Bronchial epithelial cell (primary cell): ENCODE results near the gene CEP170B. TPM values are rescaled to one million over a fixed set of nuclear protein-coding genes. Genes with fewer than 3 reads are reported as not detected.
"Not testable (repeated sequence)": the region's sequence is repeated elsewhere in the genome, so short reads cannot be mapped to it uniquely, and the experiment has no call there.

Experiments used
- DNase-seq: peaks from one replicate; pipeline ENCODE4 v3.0.0-alpha.2; 2010; ENCODE audit warnings: low read depth
- FAIRE-seq: peaks from 2 replicates; lab custom pipeline; 2011; peaks lifted over from hg19 to GRCh38; lab: Jason Lieb, UNC
- H3K27me3 ChIP-seq: 2 replicates; pipeline ENCODE4 v1.5.1; 2011; ENCODE audit warnings: low read length; ENCODE audit not compliant: control insufficient read depth, insufficient read depth
- H3K36me3 ChIP-seq: 2 replicates; pipeline ENCODE4 v1.5.1; 2011; ENCODE audit warnings: low read length; ENCODE audit not compliant: control insufficient read depth, insufficient read depth
- H3K4me3 ChIP-seq: 2 replicates; pipeline ENCODE4 v1.5.1; 2011; ENCODE audit warnings: mild to moderate bottlenecking, low read depth, low read length, control low read depth
- CTCF ChIP-seq: IDR thresholded peaks from 2 replicates; pipeline ENCODE4 v1.5.1; 2011; ENCODE audit warnings: mild to moderate bottlenecking, moderate library complexity, low read length, control low read depth, inconsistent platforms; ENCODE audit not compliant: insufficient read depth, severe bottlenecking
- total RNA-seq: library from RNA; depleted of rRNA; stranded (reverse); fragments of >200 nt; gene quantifications from 2 replicates; pipeline ENCODE4 v1.2.1, GENCODE V29; 2014

Gene CEP170B
- total RNA-seq, 1 donor from 2014 or later = 29.0 TPM

GRCh38 chr14:104852280-104852663, 12.8 kb upstream of the CEP170B start:
- TF ChIP-seq CTCF = no peak
- no peaks in the 10 kb centered on the region for H3K36me3 ChIP-seq
- FAIRE-seq (peak; percentile 81), DNase-seq (no peak)
- H3K27me3 ChIP-seq = no peaks in the 10 kb centered on the region
- no peak overlapping the region for H3K4me3 ChIP-seq

- Histone ChIP-seq H3K27me3 (no peaks in the 10 kb centered on the region), H3K4me3 (no peak overlapping the region), H3K36me3 (no peaks in the 10 kb centered on the region)
- DNase-seq (no peak), FAIRE-seq (no peak)
- no peak for TF ChIP-seq CTCF
Observed at GRCh38 chr14:104855532-104856090, 9.5 kb upstream of the CEP170B start.

- Histone ChIP-seq H3K36me3 (no peaks in the 10 kb centered on the region), H3K27me3 (no peaks in the 10 kb centered on the region), H3K4me3 (no peak overlapping the region)
- no peak for DNase-seq
- FAIRE-seq = no peak
- TF ChIP-seq CTCF = no peak
Observed at GRCh38 chr14:104856157-104856868, 8.8 kb upstream of the CEP170B start.

DNA sequence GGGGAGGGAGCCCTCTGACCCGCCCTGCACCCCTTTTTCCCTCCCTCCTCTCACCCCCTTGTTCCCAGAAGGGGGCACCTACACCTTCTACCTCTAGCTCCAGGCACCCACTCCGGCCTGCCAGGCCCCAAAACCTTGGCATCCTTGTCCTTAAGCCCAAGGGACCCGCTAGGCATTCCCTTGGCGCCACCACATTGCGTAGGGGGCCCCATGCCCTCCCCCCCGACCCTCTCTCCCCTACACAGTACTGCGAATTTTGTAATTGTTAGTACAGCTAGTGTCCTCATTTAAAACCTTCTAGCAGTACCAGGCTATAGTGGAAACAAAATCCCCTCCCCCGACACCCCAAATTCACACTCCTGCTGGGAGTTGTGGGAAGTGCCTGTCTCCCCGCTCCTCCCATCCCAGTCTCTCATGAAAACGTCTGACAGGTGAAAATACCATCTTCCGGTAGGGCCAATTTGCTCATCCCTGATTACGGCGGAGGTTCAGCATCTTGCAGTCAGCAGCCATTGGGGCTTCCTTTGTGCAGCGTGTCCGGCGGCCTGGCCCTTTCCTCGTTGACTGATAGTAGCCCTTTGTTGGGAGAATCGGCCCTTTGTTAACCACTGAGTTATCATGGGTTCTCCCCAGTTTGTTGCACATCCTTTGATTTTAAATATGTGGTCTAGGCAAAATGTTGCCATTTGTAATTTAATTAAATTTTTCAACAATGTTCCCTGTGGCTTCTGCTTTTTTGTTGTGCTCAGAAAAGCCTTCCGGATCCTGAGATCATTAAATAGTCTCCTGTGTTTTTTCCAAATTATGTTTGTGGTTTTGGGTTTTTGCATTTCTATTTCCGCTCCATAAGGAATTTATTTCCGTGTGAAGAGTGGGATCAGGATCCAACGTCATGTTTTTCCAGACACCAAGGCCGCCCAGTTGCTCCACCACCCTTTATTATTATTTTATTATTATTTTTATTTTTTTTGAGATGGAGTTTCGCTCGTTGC, 7.9 kb upstream of the CEP170B start:
- no peak for FAIRE-seq
- DNase-seq = no peak
- no peaks in the 10 kb centered on the region for H3K36me3 ChIP-seq
- no peaks in the 10 kb centered on the region for H3K27me3 ChIP-seq
- H3K4me3 ChIP-seq = no peak overlapping the region
- no peak for TF ChIP-seq CTCF

DNA sequence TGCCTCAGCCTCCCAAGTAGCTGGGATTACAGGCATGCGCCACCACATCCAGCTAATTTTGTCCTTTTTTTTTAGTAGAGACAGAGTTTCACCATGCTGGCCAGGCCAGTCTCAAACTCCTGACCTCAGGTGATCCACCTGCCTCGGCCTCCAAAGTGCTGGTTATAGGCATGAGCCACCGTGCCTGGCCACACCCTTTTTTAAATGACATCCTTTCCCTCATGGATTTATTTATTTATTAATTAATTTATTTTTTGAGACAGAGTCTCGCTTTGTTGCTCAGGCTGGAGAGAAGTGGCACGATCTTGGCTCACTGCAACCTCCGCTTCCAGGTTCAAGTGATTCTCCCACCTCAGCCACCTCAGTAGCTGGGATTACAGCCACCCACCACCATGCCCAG, 7.1 kb upstream of the CEP170B start:
- H3K4me3 ChIP-seq, FAIRE-seq, DNase-seq, H3K36me3 ChIP-seq, H3K27me3 ChIP-seq: not testable (repeated sequence)
